Dermis microvascular lymphatic vessel endothelial cell (primary cell): ENCODE data around the gene PSMA5. TPM values are rescaled to one million over a fixed set of nuclear protein-coding genes. Genes with fewer than 3 reads are reported as not detected.
A peak's percentile ranks its signal among the peaks of the same experiment; 100 is the strongest.
"Not testable (repeated sequence)": the region's sequence is repeated elsewhere in the genome, so short reads cannot be mapped to it uniquely, and the experiment has no call there.

Experiments
- DNase-seq, 2 donors: peaks; one replicate each; pipeline versions ENCODE4 v3.0.0 to v3.0.0-alpha.2; 2010; ENCODE audit warnings: low read depth in 2 of 2
- total RNA-seq: library from RNA; depleted of rRNA; stranded (reverse); fragments of >200 nt; gene quantifications from 2 replicates; pipeline ENCODE4 v1.2.1, GENCODE V29; 2014

Gene PSMA5
- total RNA-seq: 46.7 and 49.7 TPM in 2 replicates

GRCh38 chr1:109426281-109427170 is at the start of gene PSMA5:
Gene PSMA5 (minus strand): TSS chr1:109426448. CDS start chr1:109426330, 118 bp downstream.
- peak; percentile 97 to 100 for DNase-seq

GRCh38 chr1:109475261-109475660 is 49.0 kb upstream of the PSMA5 start:
- no peak for DNase-seq

DNA sequence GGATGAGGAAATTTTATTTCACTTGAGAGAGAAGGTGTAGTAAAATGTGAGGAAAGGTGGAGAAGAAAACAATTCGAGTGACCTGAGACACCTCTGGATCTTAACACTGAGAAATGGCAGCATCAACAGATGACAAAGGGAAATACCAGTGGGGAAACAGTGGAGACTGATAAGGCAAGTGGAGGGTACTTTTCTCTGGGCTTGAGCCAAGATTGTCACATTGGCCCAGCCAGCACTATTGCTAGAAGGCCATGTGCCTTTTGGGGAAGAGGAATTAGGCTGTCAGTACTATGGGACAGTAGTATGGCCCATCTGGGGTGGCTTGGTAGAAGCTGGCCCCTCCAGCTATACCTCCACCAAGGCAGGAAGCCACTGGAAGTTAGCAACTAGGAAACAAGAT is 48.4 kb upstream of the PSMA5 start:
- DNase-seq: no peak

- DNase-seq: not testable (repeated sequence)
These were observed 47.2 kb upstream of the PSMA5 start for GRCh38 chr1:109473284-109474057.

DNA sequence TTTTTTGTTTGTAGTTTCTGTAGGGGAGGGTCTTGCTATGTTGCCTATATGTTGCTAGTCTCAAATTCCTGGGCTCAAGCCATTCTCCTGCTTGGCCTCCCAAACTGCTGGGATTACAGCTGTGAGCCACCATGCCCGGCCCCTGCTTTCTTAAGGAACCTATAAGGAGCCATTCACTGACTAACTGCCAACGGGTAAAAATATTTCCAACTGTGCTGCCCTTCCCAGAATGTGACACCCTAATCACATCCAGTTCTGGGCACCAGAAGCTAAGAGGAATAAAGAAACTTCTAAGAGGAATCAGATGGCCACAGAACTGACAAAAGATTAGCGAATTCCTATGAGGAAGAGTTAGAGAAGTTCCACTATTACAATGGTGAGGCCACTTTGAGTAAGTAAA is 46.5 kb upstream of the PSMA5 start:
- no peak for DNase-seq

GRCh38 chr1:109470245-109470644 is 44.0 kb upstream of the PSMA5 start:
- no peak for DNase-seq

DNA sequence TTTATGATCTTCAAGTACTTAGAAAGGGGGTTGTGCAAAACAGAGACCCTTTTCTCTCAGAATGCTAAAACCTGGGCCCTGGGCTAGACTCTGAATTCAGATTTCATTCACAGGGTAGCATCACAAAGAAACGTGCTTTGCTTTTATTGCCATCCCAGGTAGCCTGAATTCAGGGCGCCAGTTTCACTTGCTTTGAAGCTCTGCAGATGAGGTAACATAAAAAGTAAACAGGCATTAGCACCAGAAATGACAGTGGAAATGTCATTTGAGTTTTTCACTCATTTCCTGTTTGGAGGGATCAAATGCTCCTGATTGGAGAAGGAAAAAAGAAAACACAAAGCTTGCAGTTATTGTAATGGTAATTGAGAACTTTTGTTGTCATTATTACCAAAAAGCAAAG is 42.7 kb upstream of the PSMA5 start:
- DNase-seq: no peak

DNA sequence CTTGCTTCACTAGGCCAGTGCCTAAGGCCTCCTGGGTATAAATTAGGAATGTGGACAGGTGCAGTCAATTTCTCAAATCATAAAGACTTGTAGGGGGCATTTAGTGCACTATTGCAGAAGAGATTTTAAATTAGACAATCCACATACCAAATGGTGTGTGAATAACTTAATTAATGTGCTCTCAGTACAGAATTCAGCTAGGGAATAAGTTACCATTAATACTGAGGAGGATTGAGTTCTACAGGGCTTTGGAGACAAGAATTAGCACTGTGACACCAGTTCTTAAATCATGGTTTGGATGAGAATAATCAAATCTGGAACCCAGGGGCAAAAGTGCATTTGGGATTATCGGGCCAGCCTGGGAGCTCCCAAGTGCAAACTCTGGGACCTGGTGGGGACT is 41.8 kb upstream of the PSMA5 start:
- DNase-seq: no peak

DNA sequence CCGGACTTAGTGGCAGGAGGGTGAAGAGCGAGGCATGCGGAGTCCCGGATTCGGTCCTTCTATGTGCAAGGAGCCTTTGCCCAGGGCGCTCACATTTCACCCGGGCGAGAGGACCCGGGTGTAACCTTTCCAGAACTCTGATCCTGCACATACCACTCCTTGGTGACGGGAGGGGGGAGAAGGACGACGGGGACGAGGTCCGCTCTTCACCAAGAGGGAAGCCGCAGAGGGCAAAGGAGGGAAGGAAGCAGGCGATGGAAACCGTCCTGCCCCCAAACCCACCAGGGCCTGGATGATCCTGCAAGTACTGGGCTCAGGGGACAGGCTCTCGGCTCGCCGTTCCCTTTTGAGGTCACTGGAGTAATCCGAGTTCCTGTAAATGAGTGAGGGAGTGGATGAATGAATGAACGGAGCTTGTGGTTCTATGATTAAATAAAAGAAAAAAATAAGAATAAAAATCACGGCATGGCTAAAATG is 41.1 kb upstream of the PSMA5 start:
- no peak for DNase-seq

- DNase-seq: peak in 1 of 2 donors; percentile 27
These were observed 40.4 kb upstream of the PSMA5 start, which contains the start of gene SYPL2 for GRCh38 chr1:109466452-109467300. Gene SYPL2 (plus strand): TSS chr1:109466546. CDS start chr1:109466844, 298 bp downstream.

GRCh38 chr1:109466125-109466451 is 39.8 kb upstream of the PSMA5 start:
- no peak for DNase-seq

- DNase-seq: no peak
These were observed 31.6 kb upstream of the PSMA5 start for GRCh38 chr1:109457819-109458218.

- DNase-seq: no peak
These were observed 28.4 kb upstream of the PSMA5 start for GRCh38 chr1:109454497-109455133.

DNA sequence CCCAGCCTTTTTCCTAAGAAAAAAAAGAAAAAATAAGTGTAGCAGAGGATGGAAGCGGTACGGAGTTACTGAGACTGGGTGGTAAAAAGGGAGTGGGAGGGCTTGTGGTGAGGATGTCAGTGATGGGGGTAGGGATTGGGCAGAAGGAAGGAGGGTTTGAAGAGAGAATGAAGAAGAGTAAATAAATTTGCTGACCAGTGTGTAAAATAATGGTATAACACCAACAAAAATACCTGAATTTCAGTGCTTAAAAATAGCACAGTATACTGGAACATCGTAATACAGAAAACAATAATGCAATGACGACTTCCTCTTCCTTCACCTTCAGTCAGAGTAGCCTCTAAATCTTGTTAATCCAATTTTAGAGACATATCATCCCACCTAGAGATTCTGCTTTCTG is 21.3 kb upstream of the PSMA5 start:
- DNase-seq: no peak

GRCh38 chr1:109445949-109446695 is 19.9 kb upstream of the PSMA5 start:
- DNase-seq: not testable (repeated sequence)

DNA sequence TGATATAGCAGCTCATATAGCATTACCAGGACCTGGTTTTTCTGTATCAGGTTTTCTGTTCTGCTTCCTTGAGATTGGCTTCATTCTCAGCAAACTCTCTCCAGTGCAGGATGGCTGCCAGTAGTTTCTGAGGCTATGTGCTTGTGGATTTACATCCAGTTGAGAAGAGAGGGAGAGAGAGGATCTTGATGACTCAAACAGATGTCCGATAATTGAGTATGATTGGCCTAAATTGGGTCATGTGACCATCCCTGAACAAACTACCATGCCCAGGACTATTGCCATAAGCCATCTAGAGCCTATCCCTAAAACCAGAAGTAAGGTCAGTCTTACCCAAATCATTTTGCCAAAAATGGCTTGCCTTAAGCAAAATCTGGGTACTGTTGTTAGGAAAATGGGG is 18.1 kb upstream of the PSMA5 start:
- DNase-seq: no peak

DNA sequence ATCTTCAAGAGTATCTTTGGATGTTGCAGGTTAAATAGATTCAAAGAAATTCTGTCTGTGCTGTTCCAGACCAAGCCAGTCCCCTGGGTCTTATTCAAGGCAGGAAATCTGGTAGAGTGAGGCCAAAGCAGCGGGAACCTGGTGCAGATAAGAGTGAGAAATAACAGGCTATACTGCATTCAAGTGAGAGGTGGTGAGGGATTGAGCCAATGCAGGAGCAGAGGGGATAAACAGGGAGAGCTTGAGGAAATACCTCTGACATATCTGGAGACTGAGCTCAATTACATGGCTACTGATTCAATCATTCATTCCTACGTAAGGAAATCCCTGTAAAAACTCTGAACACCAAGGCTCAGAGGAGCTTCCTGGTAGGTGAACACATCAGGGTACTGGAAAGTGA is 17.2 kb upstream of the PSMA5 start:
- DNase-seq: no peak

GRCh38 chr1:109441069-109441468 is 14.8 kb upstream of the PSMA5 start:
- DNase-seq: no peak

DNA sequence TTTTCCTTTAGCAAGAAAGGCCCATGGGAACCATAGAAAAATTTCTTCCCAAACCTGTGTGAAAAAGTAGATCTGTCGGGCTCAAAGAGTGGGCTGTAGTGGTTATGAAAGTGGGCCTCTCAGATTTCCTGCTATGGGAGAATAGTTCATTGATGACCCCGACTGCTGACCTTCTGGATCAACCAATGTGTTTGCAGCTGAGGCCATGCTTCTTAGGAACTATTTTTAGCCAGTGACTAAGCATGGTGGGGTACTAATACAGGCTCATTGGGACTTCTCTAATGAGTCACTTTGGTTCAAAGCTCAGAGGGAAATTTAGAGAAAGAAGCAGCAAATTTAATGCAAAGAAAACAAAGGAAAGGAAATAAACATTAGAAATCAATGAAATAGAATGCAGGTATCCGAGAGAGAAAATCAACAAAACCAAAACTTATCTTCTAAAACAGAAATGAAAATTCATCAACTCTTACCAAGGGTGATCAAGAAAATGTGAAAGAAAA is 12.6 kb upstream of the PSMA5 start:
- peak; percentile 4 to 57 for DNase-seq

- no peak for DNase-seq
These were observed 8.2 kb upstream of the PSMA5 start for GRCh38 chr1:109434484-109434883.
